Osteoblast (primary cell): ENCODE results near the gene METTL24. TPM values are rescaled to one million over a fixed set of nuclear protein-coding genes. Genes with fewer than 3 reads are reported as not detected.

Experiments used
- DNase-seq: peaks from one replicate; pipeline ENCODE4 v3.0.0; 2011; ENCODE audit warnings: low spot score, mixed read lengths; ENCODE audit not compliant: insufficient read length; ENCODE audit errors: missing footprints
- H2AFZ ChIP-seq: 2 replicates; pipeline ENCODE4 v1.6.0; 2011; ENCODE audit warnings: mild to moderate bottlenecking, low read length
- H3K27ac ChIP-seq: 2 replicates; pipeline ENCODE4 v1.5.1; 2011; ENCODE audit warnings: mild to moderate bottlenecking, low read depth, low read length, moderate library complexity
- H3K27me3 ChIP-seq: 2 replicates; pipeline ENCODE4 v1.6.0; 2012; ENCODE audit warnings: mild to moderate bottlenecking, control low read depth, inconsistent platforms, low read length, moderate library complexity; ENCODE audit not compliant: insufficient read depth
- H3K36me3 ChIP-seq: 2 replicates; pipeline ENCODE4 v1.5.1; 2011; ENCODE audit warnings: mild to moderate bottlenecking, low read length, control low read depth, moderate library complexity; ENCODE audit not compliant: insufficient read depth
- H3K4me1 ChIP-seq: 2 replicates; pipeline ENCODE4 v1.5.1; 2011; ENCODE audit warnings: mild to moderate bottlenecking, low read length, control low read depth, moderate library complexity; ENCODE audit not compliant: insufficient read depth
- H3K4me2 ChIP-seq: 2 replicates; pipeline ENCODE4 v1.6.0; 2011; ENCODE audit warnings: mild to moderate bottlenecking, low read length; ENCODE audit not compliant: insufficient read depth
- H3K4me3 ChIP-seq: fragments of 200-600 bp; sonication (generic); 3 replicates; pipeline ENCODE4 v1.5.1; 2012; ENCODE audit warnings: mild to moderate bottlenecking, low read length, inconsistent platforms; ENCODE audit not compliant: insufficient read depth
- H3K79me2 ChIP-seq: 2 replicates; pipeline ENCODE4 v1.6.0; 2012; ENCODE audit warnings: mild to moderate bottlenecking, low read length, control low read depth, inconsistent platforms; ENCODE audit not compliant: insufficient read depth
- H3K9me3 ChIP-seq: 2 replicates; pipeline ENCODE4 v1.5.1; 2011; ENCODE audit warnings: low read depth, low read length, control low read depth
- H4K20me1 ChIP-seq: 2 replicates; pipeline ENCODE4 v1.6.0; 2012; ENCODE audit warnings: mild to moderate bottlenecking, low read length, control low read depth; ENCODE audit not compliant: insufficient read depth
- total RNA-seq: library from RNA; depleted of rRNA; stranded (reverse); fragments of >200 nt; gene quantifications from 2 replicates; pipeline ENCODE4 v1.2.3, GENCODE V29; 2012
- TF ChIP-seq, protein P1 (sequence below): IDR thresholded peaks from 2 replicates; pipeline ENCODE4 v1.5.1; 2011; ENCODE audit warnings: mild to moderate bottlenecking, low read depth, low read length, moderate library complexity; ENCODE audit errors: extremely low read depth

METTL24 gene
- total RNA-seq, 1 donor: 0.36 TPM

DNA sequence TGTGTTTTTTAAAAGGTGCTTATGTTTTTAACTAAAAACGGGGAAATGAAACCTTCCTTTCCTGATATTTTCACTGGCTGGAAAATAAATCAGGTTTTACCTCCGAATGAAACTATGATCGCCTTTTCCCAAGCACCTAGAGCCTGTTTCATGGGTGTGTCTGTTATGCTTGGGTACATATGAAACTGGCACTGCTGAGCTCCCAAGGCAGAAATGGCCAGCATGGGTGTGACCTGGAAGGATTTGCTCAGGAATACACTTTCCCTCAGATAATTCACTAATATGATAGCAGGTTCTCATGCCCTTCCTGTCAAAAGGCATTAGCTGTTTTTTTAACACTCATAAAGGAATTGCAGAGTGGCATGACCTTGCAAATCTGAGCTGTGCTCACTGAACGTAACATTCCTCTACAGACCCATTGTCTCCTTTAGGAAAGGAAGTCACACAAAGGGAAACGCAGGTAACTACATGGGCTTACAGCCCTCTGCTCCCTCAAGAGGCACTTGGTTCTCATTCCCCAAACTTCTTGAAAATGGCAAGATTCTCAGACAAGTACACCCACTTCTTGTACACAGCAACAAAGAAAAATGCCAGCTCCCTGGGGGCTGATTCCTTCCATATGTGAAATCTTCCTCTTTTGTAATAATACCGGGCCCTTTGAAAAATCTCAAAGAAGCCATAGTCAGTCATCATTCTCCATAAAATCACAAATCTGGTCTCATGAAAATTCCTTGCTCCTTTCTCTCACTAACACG lies 72.7 kb downstream of the METTL24 start:
- Histone ChIP-seq H3K36me3 (no peaks in the 10 kb centered on the region), H3K4me2 (no peak overlapping the region), H3K79me2 (no peaks in the 10 kb centered on the region), H3K4me3 (no peak overlapping the region), H3K9me3 (no peaks in the 10 kb centered on the region), H4K20me1 (no peaks in the 10 kb centered on the region), H3K4me1 (no peaks in the 10 kb centered on the region), H2AFZ (no peak overlapping the region), H3K27me3 (no peaks in the 10 kb centered on the region), H3K27ac (no peak overlapping the region)
- no peak for DNase-seq
- TF ChIP-seq, protein P1, sequence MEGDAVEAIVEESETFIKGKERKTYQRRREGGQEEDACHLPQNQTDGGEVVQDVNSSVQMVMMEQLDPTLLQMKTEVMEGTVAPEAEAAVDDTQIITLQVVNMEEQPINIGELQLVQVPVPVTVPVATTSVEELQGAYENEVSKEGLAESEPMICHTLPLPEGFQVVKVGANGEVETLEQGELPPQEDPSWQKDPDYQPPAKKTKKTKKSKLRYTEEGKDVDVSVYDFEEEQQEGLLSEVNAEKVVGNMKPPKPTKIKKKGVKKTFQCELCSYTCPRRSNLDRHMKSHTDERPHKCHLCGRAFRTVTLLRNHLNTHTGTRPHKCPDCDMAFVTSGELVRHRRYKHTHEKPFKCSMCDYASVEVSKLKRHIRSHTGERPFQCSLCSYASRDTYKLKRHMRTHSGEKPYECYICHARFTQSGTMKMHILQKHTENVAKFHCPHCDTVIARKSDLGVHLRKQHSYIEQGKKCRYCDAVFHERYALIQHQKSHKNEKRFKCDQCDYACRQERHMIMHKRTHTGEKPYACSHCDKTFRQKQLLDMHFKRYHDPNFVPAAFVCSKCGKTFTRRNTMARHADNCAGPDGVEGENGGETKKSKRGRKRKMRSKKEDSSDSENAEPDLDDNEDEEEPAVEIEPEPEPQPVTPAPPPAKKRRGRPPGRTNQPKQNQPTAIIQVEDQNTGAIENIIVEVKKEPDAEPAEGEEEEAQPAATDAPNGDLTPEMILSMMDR: no peak

DNA sequence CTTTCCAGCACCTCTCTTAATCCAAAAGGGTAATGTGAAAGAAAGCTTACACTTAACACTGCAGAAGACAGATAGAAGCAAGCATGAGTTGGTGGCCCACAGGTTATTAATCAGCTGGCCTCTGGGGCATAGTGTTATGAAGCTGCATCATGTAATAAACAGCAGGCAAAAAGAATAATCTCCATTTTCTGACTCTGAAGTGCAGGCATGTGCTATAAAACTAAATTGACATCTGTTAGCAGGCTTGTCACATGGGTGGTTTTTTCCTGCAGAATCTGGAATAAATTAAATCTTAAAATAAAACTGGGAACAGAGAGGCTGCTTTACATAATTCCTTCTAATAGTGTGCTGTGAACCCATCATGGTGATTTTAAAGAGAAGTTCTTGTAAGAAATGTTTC lies 73.3 kb downstream of the METTL24 start:
- H4K20me1 ChIP-seq: no peaks in the 10 kb centered on the region
- H3K4me3 ChIP-seq: no peak overlapping the region
- H3K27me3 ChIP-seq: no peaks in the 10 kb centered on the region
- no peaks in the 10 kb centered on the region for H3K9me3 ChIP-seq
- DNase-seq: peak; percentile 5
- H3K36me3 ChIP-seq: no peaks in the 10 kb centered on the region
- H3K79me2 ChIP-seq: no peaks in the 10 kb centered on the region
- H3K4me1 ChIP-seq: no peaks in the 10 kb centered on the region
- no peak overlapping the region for H3K27ac ChIP-seq
- no peak overlapping the region for H3K4me2 ChIP-seq
- no peak overlapping the region for H2AFZ ChIP-seq
- TF ChIP-seq, protein P1: no peak

DNA sequence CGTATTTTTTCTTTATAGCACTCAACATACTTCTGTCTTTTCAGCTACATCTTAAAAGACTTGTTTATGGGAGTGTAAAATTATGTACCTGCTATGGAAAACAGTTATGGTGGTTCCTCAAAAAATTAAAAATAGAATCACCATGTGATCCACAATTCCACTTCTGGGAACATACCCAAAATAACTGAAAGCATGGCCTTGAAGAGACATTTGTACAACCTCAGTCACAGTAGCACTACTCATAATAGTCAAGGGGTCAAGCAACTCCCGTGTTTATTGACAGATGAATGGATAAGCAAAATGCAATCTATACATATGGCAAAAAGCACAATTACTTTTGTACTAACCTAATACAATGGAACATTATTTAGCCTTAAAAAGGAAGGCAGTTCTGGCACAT lies 74.5 kb downstream of the METTL24 start:
- Histone ChIP-seq H2AFZ (no peak overlapping the region), H3K27ac (no peak overlapping the region), H3K4me3 (no peak overlapping the region), H3K27me3 (no peaks in the 10 kb centered on the region), H4K20me1 (no peaks in the 10 kb centered on the region), H3K4me1 (no peaks in the 10 kb centered on the region), H3K79me2 (no peaks in the 10 kb centered on the region), H3K9me3 (no peaks in the 10 kb centered on the region), H3K4me2 (no peak overlapping the region), H3K36me3 (no peaks in the 10 kb centered on the region)
- no peak for DNase-seq
- TF ChIP-seq, protein P1: no peak

DNA sequence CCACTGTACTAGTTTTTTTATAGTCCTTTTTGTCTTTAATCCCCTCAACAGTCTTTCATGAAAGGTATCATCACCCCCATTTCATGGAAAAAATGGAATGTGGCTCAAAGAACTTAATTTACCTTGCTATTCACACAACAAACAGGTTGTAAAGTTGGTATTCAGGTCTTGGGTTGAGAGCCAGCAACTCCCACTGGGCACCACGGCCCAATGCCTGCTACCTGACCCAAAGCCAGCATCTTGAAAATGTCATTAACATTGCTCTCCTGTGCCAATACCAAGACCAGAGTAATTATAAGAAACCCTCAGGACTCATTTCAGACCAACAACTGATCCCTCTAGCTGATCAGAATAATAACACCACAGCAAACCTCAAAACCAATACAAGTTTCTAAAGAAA lies 75.7 kb downstream of the METTL24 start:
- H3K4me2 ChIP-seq: no peak overlapping the region
- H2AFZ ChIP-seq: no peak overlapping the region
- H3K4me3 ChIP-seq: no peak overlapping the region
- no peaks in the 10 kb centered on the region for H3K9me3 ChIP-seq
- no peaks in the 10 kb centered on the region for H4K20me1 ChIP-seq
- no peaks in the 10 kb centered on the region for H3K79me2 ChIP-seq
- H3K4me1 ChIP-seq: no peaks in the 10 kb centered on the region
- no peaks in the 10 kb centered on the region for H3K36me3 ChIP-seq
- no peak for DNase-seq
- H3K27me3 ChIP-seq: no peaks in the 10 kb centered on the region
- TF ChIP-seq, protein P1: no peak
- no peak overlapping the region for H3K27ac ChIP-seq
